Endodermal cell (in vitro differentiated cells): ENCODE measurements around the gene ATXN10. TPM values are rescaled to one million over a fixed set of nuclear protein-coding genes. Genes with fewer than 3 reads are reported as not detected.

Experiments
- DNase-seq: peaks from one replicate; pipeline ENCODE4 v3.0.0-alpha.2; 2017
- H3K27ac ChIP-seq: 2 replicates; pipeline ENCODE4 v1.5.1; 2013; ENCODE audit warnings: mild to moderate bottlenecking, low read depth, low read length, moderate library complexity
- H3K27me3 ChIP-seq: 2 replicates; pipeline ENCODE4 v1.6.1; 2013; ENCODE audit warnings: mild to moderate bottlenecking, low read length, moderate library complexity; ENCODE audit not compliant: insufficient read depth, control insufficient read depth, poor library complexity, severe bottlenecking
- H3K36me3 ChIP-seq: 2 replicates; pipeline ENCODE4 v1.7.0; 2013; ENCODE audit warnings: mild to moderate bottlenecking, low read length, moderate library complexity; ENCODE audit not compliant: control insufficient read depth, insufficient read depth
- H3K4me1 ChIP-seq: one replicate; pipeline ENCODE4 v1.7.0; 2013; ENCODE audit warnings: low read length; ENCODE audit not compliant: control insufficient read depth, insufficient read depth
- H3K4me3 ChIP-seq: 2 replicates; pipeline ENCODE4 v1.5.1; 2013; ENCODE audit warnings: mild to moderate bottlenecking, low read length, moderate library complexity
- H3K9ac ChIP-seq: 2 replicates; pipeline ENCODE4 v1.6.1; 2013; ENCODE audit warnings: mild to moderate bottlenecking, low read length, moderate library complexity; ENCODE audit not compliant: poor library complexity, severe bottlenecking; ENCODE audit errors: extremely low read depth
- H3K9me3 ChIP-seq: 2 replicates; pipeline ENCODE4 v1.6.1; 2013; ENCODE audit warnings: mild to moderate bottlenecking, low read length, moderate library complexity; ENCODE audit not compliant: control insufficient read depth
- H3K27ac Mint-ChIP-seq: 2 replicates; pipeline ENCODE4 v1.8.0; 2020; ENCODE audit warnings: mixed read lengths
- H3K27me3 Mint-ChIP-seq: 2 replicates; pipeline ENCODE4 v1.8.0; 2021; ENCODE audit warnings: mild to moderate bottlenecking, mixed read lengths; ENCODE audit not compliant: insufficient read depth
- H3K36me3 Mint-ChIP-seq: 2 replicates; pipeline ENCODE4 v1.8.0; 2020; ENCODE audit warnings: low read depth, mixed read lengths
- H3K4me1 Mint-ChIP-seq: 2 replicates; pipeline ENCODE4 v1.8.0; 2020; ENCODE audit warnings: mixed read lengths
- H3K4me3 Mint-ChIP-seq: 2 replicates; pipeline ENCODE4 v1.8.0; 2020; ENCODE audit warnings: mild to moderate bottlenecking, moderate library complexity, mixed read lengths
- H3K9me3 Mint-ChIP-seq: 2 replicates; pipeline ENCODE4 v1.8.0; 2020; ENCODE audit warnings: mild to moderate bottlenecking, mixed read lengths
- CTCF ChIP-seq: fragments of 200-600 bp; sonication (generic); conservative IDR thresholded peaks from 2 replicates; pipeline ENCODE4 v1.5.0; 2021; ENCODE audit warnings: antibody characterized with exemption, mild to moderate bottlenecking
- WGBS, 2 experiments: methylation state at CpG; one replicate each; pipeline versions ENCODE4 v1.1.5 to v1.1.7; 2013; ENCODE audit warnings: missing lambda C conversion rate in 2 of 2, mixed read lengths in 1 of 2; ENCODE audit not compliant: insufficient coverage in 1 of 2, insufficient read length in 1 of 2; 5-methylcytosine and 5-hydroxymethylcytosine counted together
- total RNA-seq, 2 donors: library from RNA; stranded (reverse); fragmentation: NEBNext Ultra II Directional in 1 of 2; extraction: Animal tissue kit (Norgen Biotek cat#: 25700) in 1 of 2; gene quantifications; 2 replicates in 1 of 2; 3 replicates in 1 of 2; pipeline ENCODE4 v1.2.1, GENCODE V29; 2021

Gene ATXN10
- total RNA-seq, 2 donors from 2014 or later, result 223 to 266 TPM

GRCh38 chr22:45647532-45648225 is 24.0 kb upstream of the ATXN10 start:
- Histone ChIP-seq H3K4me3 (no peak overlapping the region), H3K27ac (no peak overlapping the region), H3K4me1 (no peaks in the 10 kb centered on the region), H3K9me3 (no peaks in the 10 kb centered on the region), H3K27me3 (peaks cover 17% of the 10 kb centered on the region), H3K36me3 (no peaks in the 10 kb centered on the region), H3K9ac (no peak overlapping the region)
- no peak overlapping the region for H3K27ac Mint-ChIP-seq
- H3K4me1 Mint-ChIP-seq, result peaks cover 3% of the 10 kb centered on the region
- WGBS, 2 experiments, result 94 to 97% methylated on average over 17 to 18 of the region's 18 CpGs
- peaks cover 48% of the 10 kb centered on the region for H3K27me3 Mint-ChIP-seq
- no peak overlapping the region for H3K4me3 Mint-ChIP-seq
- H3K36me3 Mint-ChIP-seq, result no peaks in the 10 kb centered on the region
- H3K9me3 Mint-ChIP-seq, result no peaks in the 10 kb centered on the region
- TF ChIP-seq CTCF, result no peak
- DNase-seq, result no peak

- peaks cover 3% of the 10 kb centered on the region for H3K4me1 Mint-ChIP-seq
- no peaks in the 10 kb centered on the region for H3K9me3 Mint-ChIP-seq
- H3K27ac Mint-ChIP-seq, result no peak overlapping the region
- no peak overlapping the region for H3K4me3 Mint-ChIP-seq
- Histone ChIP-seq H3K9ac (no peak overlapping the region), H3K9me3 (no peaks in the 10 kb centered on the region), H3K4me1 (no peaks in the 10 kb centered on the region), H3K27me3 (peaks cover 17% of the 10 kb centered on the region), H3K27ac (no peak overlapping the region), H3K36me3 (no peaks in the 10 kb centered on the region), H3K4me3 (no peak overlapping the region)
- no peak for DNase-seq
- WGBS, 2 experiments, result 91% methylated on average over 17 to 24 of the region's 24 CpGs
- no peak for TF ChIP-seq CTCF
- H3K27me3 Mint-ChIP-seq, result peaks cover 45% of the 10 kb centered on the region
- no peaks in the 10 kb centered on the region for H3K36me3 Mint-ChIP-seq
Measured at GRCh38 chr22:45648301-45649117, 23.1 kb upstream of the ATXN10 start.

GRCh38 chr22:45649809-45650208 is 21.8 kb upstream of the ATXN10 start:
- Histone ChIP-seq H3K36me3 (no peaks in the 10 kb centered on the region), H3K4me3 (no peak overlapping the region), H3K9me3 (no peaks in the 10 kb centered on the region), H3K27me3 (peaks cover 14% of the 10 kb centered on the region), H3K9ac (no peak overlapping the region), H3K4me1 (no peaks in the 10 kb centered on the region), H3K27ac (no peak overlapping the region)
- H3K4me1 Mint-ChIP-seq, result peaks cover 3% of the 10 kb centered on the region
- no peak for TF ChIP-seq CTCF
- no peaks in the 10 kb centered on the region for H3K9me3 Mint-ChIP-seq
- 93 to 96% methylated on average over 3 to 6 of the region's 6 CpGs for WGBS, 2 experiments
- H3K4me3 Mint-ChIP-seq, result no peak overlapping the region
- H3K36me3 Mint-ChIP-seq, result no peaks in the 10 kb centered on the region
- DNase-seq, result no peak
- H3K27me3 Mint-ChIP-seq, result peaks cover 37% of the 10 kb centered on the region
- no peak overlapping the region for H3K27ac Mint-ChIP-seq
